Activated CD4-positive, alpha-beta T cell treated with anti-CD3 and anti-CD28 coated beads for 36 hours (primary cell): Measurements from ENCODE around the gene DDX24. TPM values are rescaled to one million over a fixed set of nuclear protein-coding genes. Genes with fewer than 3 reads are reported as not detected.
A peak's percentile ranks its signal among the peaks of the same experiment; 100 is the strongest.

Source experiments
- ATAC-seq: fragments of 200-7000 bp; cut with Tn5 transposase; one replicate; pipeline ENCODE4 v1.10.0; 2021; ENCODE audit warnings: mild to moderate bottlenecking, moderate library complexity
- CTCF ChIA-PET: fragments of 350-600 bp; sonication (Branson Sonifier 250); formaldehyde crosslinking; loops from one replicate; lab custom pipeline; 2021; ENCODE audit warnings: antibody characterized with exemption; lab: Charles Lee
- POLR2A ChIA-PET: fragments of 350-600 bp; sonication (Branson Sonifier 250); formaldehyde crosslinking; loops from one replicate; lab custom pipeline; 2021; ENCODE audit warnings: antibody characterized with exemption, inconsistent platforms; lab: Charles Lee
- DNase-seq: peaks from one replicate; pipeline ENCODE4 v3.0.0-alpha.2; 2020
- H3K27ac Mint-ChIP-seq: one replicate; pipeline ENCODE4 v1.8.0; 2021; ENCODE audit warnings: mixed read lengths
- H3K27me3 Mint-ChIP-seq: one replicate; pipeline ENCODE4 v1.8.0; 2021; ENCODE audit warnings: mixed read lengths
- H3K36me3 Mint-ChIP-seq: one replicate; pipeline ENCODE4 v1.8.0; 2021; ENCODE audit warnings: low read depth, mixed read lengths
- H3K4me1 Mint-ChIP-seq: one replicate; pipeline ENCODE4 v1.8.0; 2021; ENCODE audit warnings: mixed read lengths
- H3K4me3 Mint-ChIP-seq: one replicate; pipeline ENCODE4 v1.8.0; 2021; ENCODE audit warnings: mild to moderate bottlenecking, moderate library complexity, mixed read lengths
- H3K9me3 Mint-ChIP-seq: one replicate; pipeline ENCODE4 v1.8.0; 2021; ENCODE audit warnings: low read depth, mixed read lengths
- intact Hi-C, 2 experiments: fragments of 100-400 bp; cut with DNase I in 1 of 2; cut with micrococcal nuclease in 1 of 2; formaldehyde crosslinking; loops; one replicate each; pipeline versions ENCODE4 v1.14.2 to v1.15.1; 2022 to 2024; cut with DNase I, micrococcal nuclease
- total RNA-seq, 2 experiments: library from RNA; stranded (reverse); gene quantifications; one replicate each; pipeline ENCODE4 v1.2.3, GENCODE V29; 2021

DDX24 gene
- 100 to 1,000 TPM; 259 to 390 TPM for total RNA-seq

- Mint-ChIP-seq H3K27me3 (no peaks in the 10 kb centered on the region), H3K9me3 (no peaks in the 10 kb centered on the region), H3K4me3 (peak within 1 kb of the TSS; percentile 99), H3K36me3 (peaks cover 48% of the 10 kb centered on the region), H3K4me1 (peaks cover 47% of the 10 kb centered on the region), H3K27ac (peak within 1 kb of the TSS; percentile 100)
- ChIA-PET POLR2A (interaction anchor here (0.6 to 1.6 kb wide), 9 partner anchors 11 to 1456 kb away, joined by 3 to 6 read pairs (median 3); partner anchors contain the start of gene IFI27L2), CTCF (interaction anchor here (0.6 to 4.6 kb wide), 11 partner anchors 9 to 142 kb away, joined by 3 to 24 read pairs (median 5); no protein-coding TSS in a partner anchor)
- ATAC-seq (peak; percentile 97), DNase-seq (peak; percentile 98)
- intact Hi-C loops = loop anchor here (1.0 to 5.0 kb wide), 9 partner anchors 48 to 1451 kb away; partner anchors contain the start of genes IFI27L2 (in 2 of the 2), OTUB2 (in 2 of the 2), PPP4R4 (in 2 of the 2) and BTBD7 (in 1 of the 2)
Observed at GRCh38 chr14:94080621-94081385, at the start of gene DDX24, which contains the start of gene IFI27L1. Gene DDX24 (minus strand): TSS chr14:94081202. CDS start chr14:94079742, 1,460 bp downstream. Gene IFI27L1 (plus strand): TSS chr14:94081310. CDS start chr14:94096938, 15,628 bp downstream.

GRCh38 chr14:94129758-94130414, 48.9 kb upstream of the DDX24 start:
- peak overlapping the region; percentile 78 for H3K4me3 Mint-ChIP-seq
- peaks cover 4% of the 10 kb centered on the region for H3K27me3 Mint-ChIP-seq
- H3K36me3 Mint-ChIP-seq = no peaks in the 10 kb centered on the region
- peak; percentile 57 for DNase-seq
- peaks cover 21% of the 10 kb centered on the region for H3K4me1 Mint-ChIP-seq
- H3K9me3 Mint-ChIP-seq = no peaks in the 10 kb centered on the region
- H3K27ac Mint-ChIP-seq = peak overlapping the region; percentile 37
- peak; percentile 64 for ATAC-seq
- intact Hi-C loops = loop anchor here (1.0 to 5.0 kb wide), 8 partner anchors 44 to 417 kb away; partner anchors contain the start of genes DDX24 (in 2 of the 2), IFI27L1 (in 2 of the 2), OTUB2 (in 1 of the 2) and PPP4R4 (in 1 of the 2)
- ChIA-PET POLR2A (interaction anchor here (0.9 kb wide), 1 partner anchor 49 kb away, joined by 3 read pairs; the partner anchor contains the start of genes DDX24 and IFI27L1), CTCF (interaction anchor here (0.9 to 5.3 kb wide), 11 partner anchors 9 to 419 kb away, joined by 3 to 68 read pairs (median 4); partner anchors contain the start of genes DDX24, IFI27L1 and PPP4R4)

GRCh38 chr14:94129111-94129757, 48.2 kb upstream of the DDX24 start, which contains the start of gene IFI27L2:
Gene IFI27L2 (minus strand): TSS chr14:94129604. CDS start chr14:94129564, 40 bp downstream.
- Mint-ChIP-seq H3K4me3 (peak within 1 kb of the TSS; percentile 78), H3K36me3 (no peaks in the 10 kb centered on the region), H3K4me1 (peaks cover 21% of the 10 kb centered on the region), H3K27me3 (peaks cover 4% of the 10 kb centered on the region), H3K9me3 (no peaks in the 10 kb centered on the region), H3K27ac (peak within 1 kb of the TSS; percentile 37)
- ChIA-PET CTCF (interaction anchor here (0.7 to 5.3 kb wide), 10 partner anchors 9 to 1420 kb away, joined by 3 to 68 read pairs (median 4); partner anchors contain the start of gene PPP4R4), POLR2A (interaction anchor here (0.5 to 0.9 kb wide), 2 partner anchors 48 to 268 kb away, joined by 3 read pairs; partner anchors contain the start of genes DDX24 and IFI27L1)
- intact Hi-C loops = loop anchor here (1.0 kb wide), 3 partner anchors 45 to 93 kb away; partner anchors contain the start of genes DDX24 (in 2 of the 2), IFI27L1 (in 2 of the 2) and PPP4R4 (in 1 of the 2)
- DNase-seq (peak; percentile 85), ATAC-seq (peak; percentile 97)

- peak overlapping the region; percentile 29 for H3K27ac Mint-ChIP-seq
- peak overlapping the region; percentile 78 for H3K4me3 Mint-ChIP-seq
- DNase-seq (no peak), ATAC-seq (no peak)
- CTCF ChIA-PET = interaction anchor here (1.0 to 5.3 kb wide), 8 partner anchors 8 to 106 kb away, joined by 3 to 68 read pairs (median 4); partner anchors contain the start of gene PPP4R4
- POLR2A ChIA-PET = interaction anchor here (0.5 kb wide), 1 partner anchor 269 kb away, joined by 3 read pairs; no protein-coding TSS in a partner anchor
- H3K36me3 Mint-ChIP-seq = no peaks in the 10 kb centered on the region
- intact Hi-C loops = no loop called here
- H3K27me3 Mint-ChIP-seq = no peaks in the 10 kb centered on the region
- no peaks in the 10 kb centered on the region for H3K9me3 Mint-ChIP-seq
- H3K4me1 Mint-ChIP-seq = peaks cover 21% of the 10 kb centered on the region
Observed at GRCh38 chr14:94128216-94128839, 47.3 kb upstream of the DDX24 start.

- H3K9me3 Mint-ChIP-seq = peaks cover 2% of the 10 kb centered on the region
- no peak overlapping the region for H3K27ac Mint-ChIP-seq
- POLR2A ChIA-PET = no interaction called here
- ATAC-seq (no peak), DNase-seq (no peak)
- CTCF ChIA-PET = interaction anchor here (0.6 to 4.1 kb wide), 2 partner anchors 11 to 76 kb away, joined by 5 to 12 read pairs; no protein-coding TSS in a partner anchor
- intact Hi-C loops = no loop called here
- H3K27me3 Mint-ChIP-seq = no peaks in the 10 kb centered on the region
- H3K4me3 Mint-ChIP-seq = no peak overlapping the region
- H3K4me1 Mint-ChIP-seq = peaks cover 21% of the 10 kb centered on the region
- H3K36me3 Mint-ChIP-seq = no peaks in the 10 kb centered on the region
Observed at GRCh38 chr14:94127330-94127729, 46.3 kb upstream of the DDX24 start.

GRCh38 chr14:94126800-94127199, 45.8 kb upstream of the DDX24 start:
- POLR2A ChIA-PET = no interaction called here
- H3K4me3 Mint-ChIP-seq = no peak overlapping the region
- H3K4me1 Mint-ChIP-seq = peaks cover 19% of the 10 kb centered on the region
- CTCF ChIA-PET = interaction anchor here (0.6 kb wide), 1 partner anchor 76 kb away, joined by 5 read pairs; no protein-coding TSS in a partner anchor
- no peaks in the 10 kb centered on the region for H3K27me3 Mint-ChIP-seq
- no peak overlapping the region for H3K27ac Mint-ChIP-seq
- intact Hi-C loops = no loop called here
- no peak for ATAC-seq
- peaks cover 2% of the 10 kb centered on the region for H3K9me3 Mint-ChIP-seq
- H3K36me3 Mint-ChIP-seq = no peaks in the 10 kb centered on the region
- DNase-seq = no peak

GRCh38 chr14:94126419-94126677, 45.3 kb upstream of the DDX24 start:
- intact Hi-C loops = no loop called here
- ATAC-seq (no peak), DNase-seq (no peak)
- Mint-ChIP-seq H3K27me3 (no peaks in the 10 kb centered on the region), H3K9me3 (peaks cover 5% of the 10 kb centered on the region), H3K27ac (no peak overlapping the region), H3K4me3 (no peak overlapping the region), H3K4me1 (peaks cover 19% of the 10 kb centered on the region), H3K36me3 (no peaks in the 10 kb centered on the region)
- POLR2A ChIA-PET = no interaction called here
- CTCF ChIA-PET = no interaction called here

- Mint-ChIP-seq H3K4me3 (no peak overlapping the region), H3K9me3 (peaks cover 7% of the 10 kb centered on the region), H3K27ac (no peak overlapping the region), H3K4me1 (peaks cover 19% of the 10 kb centered on the region), H3K27me3 (no peaks in the 10 kb centered on the region), H3K36me3 (no peaks in the 10 kb centered on the region)
- no peak for DNase-seq
- no peak for ATAC-seq
- intact Hi-C loops = no loop called here
- ChIA-PET POLR2A (no interaction called here), CTCF (interaction anchor here (0.8 to 1.5 kb wide), 3 partner anchors 11 to 186 kb away, joined by 3 to 4 read pairs (median 4); no protein-coding TSS in a partner anchor)
Observed at GRCh38 chr14:94125659-94126418, 44.8 kb upstream of the DDX24 start.

GRCh38 chr14:94124582-94125377, 43.8 kb upstream of the DDX24 start:
- ChIA-PET CTCF (interaction anchor here (0.8 to 1.5 kb wide), 4 partner anchors 12 to 185 kb away, joined by 3 to 4 read pairs (median 4); no protein-coding TSS in a partner anchor), POLR2A (no interaction called here)
- Mint-ChIP-seq H3K9me3 (peaks cover 11% of the 10 kb centered on the region), H3K27me3 (no peaks in the 10 kb centered on the region), H3K36me3 (peaks cover 3% of the 10 kb centered on the region), H3K4me1 (peaks cover 12% of the 10 kb centered on the region), H3K27ac (no peak overlapping the region), H3K4me3 (no peak overlapping the region)
- DNase-seq = no peak
- intact Hi-C loops = no loop called here
- ATAC-seq = no peak
